ENCODE results near the gene KIF13A.
"Not testable (repeated sequence)": the region's sequence is repeated elsewhere in the genome, so short reads cannot be mapped to it uniquely, and the experiment has no call there.

The KIF13A gene

GRCh38 chr6:17957904-17958620 lies 29.4 kb downstream of the KIF13A start:
- H3K4me3 ChIP-seq (ENCODE audit: low read length in 2 of 2): no peak overlapping the region
- H3K36me3 ChIP-seq (ENCODE audit: control insufficient read depth in 2 of 2, insufficient read depth in 2 of 2, low read length in 2 of 2): peaks cover 0 to 5% of the 10 kb centered on the region in 2 donors
- H3K9me3 ChIP-seq (ENCODE audit: control insufficient read depth in 2 of 2, low read length in 2 of 2): no peaks in the 10 kb centered on the region
- no peak overlapping the region for H3K9ac ChIP-seq (ENCODE audit: low read depth in 1 of 2, low read length in 2 of 2)
- H3K27me3 ChIP-seq (ENCODE audit: control insufficient read depth in 2 of 2, insufficient read depth in 2 of 2, low read length in 2 of 2): no peaks in the 10 kb centered on the region
- H3K27ac ChIP-seq (ENCODE audit: low read depth in 2 of 2, low read length in 2 of 2): no peak overlapping the region
- peaks cover 0 to 5% of the 10 kb centered on the region in 2 donors for H3K4me1 ChIP-seq (ENCODE audit: control insufficient read depth in 2 of 2, insufficient read depth in 2 of 2, low read length in 2 of 2)

- Histone ChIP-seq H3K9me3 (ENCODE audit: control insufficient read depth in 2 of 2, low read length in 2 of 2) (no peaks in the 10 kb centered on the region), H3K4me3 (ENCODE audit: low read length in 2 of 2) (no peak overlapping the region), H3K36me3 (ENCODE audit: control insufficient read depth in 2 of 2, insufficient read depth in 2 of 2, low read length in 2 of 2) (peaks cover 0 to 5% of the 10 kb centered on the region in 2 donors), H3K4me1 (ENCODE audit: control insufficient read depth in 2 of 2, insufficient read depth in 2 of 2, low read length in 2 of 2) (peaks cover 0 to 4% of the 10 kb centered on the region in 2 donors), H3K27me3 (ENCODE audit: control insufficient read depth in 2 of 2, insufficient read depth in 2 of 2, low read length in 2 of 2) (no peaks in the 10 kb centered on the region), H3K27ac (ENCODE audit: low read depth in 2 of 2, low read length in 2 of 2) (no peak overlapping the region), H3K9ac (ENCODE audit: low read depth in 1 of 2, low read length in 2 of 2) (no peak overlapping the region)
Observed at GRCh38 chr6:17957498-17957897, 29.9 kb downstream of the KIF13A start.

GRCh38 chr6:17957086-17957485 lies 30.3 kb downstream of the KIF13A start:
- no peaks in the 10 kb centered on the region for H3K4me1 ChIP-seq (ENCODE audit: control insufficient read depth in 2 of 2, insufficient read depth in 2 of 2, low read length in 2 of 2)
- H3K36me3 ChIP-seq (ENCODE audit: control insufficient read depth in 2 of 2, insufficient read depth in 2 of 2, low read length in 2 of 2): peaks cover 0 to 2% of the 10 kb centered on the region in 2 donors
- no peak overlapping the region for H3K9ac ChIP-seq (ENCODE audit: low read depth in 1 of 2, low read length in 2 of 2)
- H3K27ac ChIP-seq (ENCODE audit: low read depth in 2 of 2, low read length in 2 of 2): no peak overlapping the region
- no peaks in the 10 kb centered on the region for H3K27me3 ChIP-seq (ENCODE audit: control insufficient read depth in 2 of 2, insufficient read depth in 2 of 2, low read length in 2 of 2)
- no peaks in the 10 kb centered on the region for H3K9me3 ChIP-seq (ENCODE audit: control insufficient read depth in 2 of 2, low read length in 2 of 2)
- H3K4me3 ChIP-seq (ENCODE audit: low read length in 2 of 2): no peak overlapping the region

- no peak overlapping the region for H3K27ac ChIP-seq (ENCODE audit: low read depth in 2 of 2, low read length in 2 of 2)
- H3K4me3 ChIP-seq (ENCODE audit: low read length in 2 of 2): no peak overlapping the region
- no peaks in the 10 kb centered on the region for H3K27me3 ChIP-seq (ENCODE audit: control insufficient read depth in 2 of 2, insufficient read depth in 2 of 2, low read length in 2 of 2)
- H3K36me3 ChIP-seq (ENCODE audit: control insufficient read depth in 2 of 2, insufficient read depth in 2 of 2, low read length in 2 of 2): peaks cover 0 to 2% of the 10 kb centered on the region in 2 donors
- H3K9ac ChIP-seq (ENCODE audit: low read depth in 1 of 2, low read length in 2 of 2): no peak overlapping the region
- no peaks in the 10 kb centered on the region for H3K4me1 ChIP-seq (ENCODE audit: control insufficient read depth in 2 of 2, insufficient read depth in 2 of 2, low read length in 2 of 2)
- no peaks in the 10 kb centered on the region for H3K9me3 ChIP-seq (ENCODE audit: control insufficient read depth in 2 of 2, low read length in 2 of 2)
Observed at GRCh38 chr6:17950095-17950494, 37.3 kb downstream of the KIF13A start.

- Histone ChIP-seq H3K27me3 (ENCODE audit: control insufficient read depth in 2 of 2, insufficient read depth in 2 of 2, low read length in 2 of 2) (no peaks in the 10 kb centered on the region), H3K9me3 (ENCODE audit: control insufficient read depth in 2 of 2, low read length in 2 of 2) (no peaks in the 10 kb centered on the region), H3K36me3 (ENCODE audit: control insufficient read depth in 2 of 2, insufficient read depth in 2 of 2, low read length in 2 of 2) (peaks cover 0 to 2% of the 10 kb centered on the region in 2 donors), H3K4me1 (ENCODE audit: control insufficient read depth in 2 of 2, insufficient read depth in 2 of 2, low read length in 2 of 2) (no peaks in the 10 kb centered on the region), H3K27ac (ENCODE audit: low read depth in 2 of 2, low read length in 2 of 2) (no peak overlapping the region), H3K4me3 (ENCODE audit: low read length in 2 of 2) (no peak overlapping the region), H3K9ac (ENCODE audit: low read depth in 1 of 2, low read length in 2 of 2) (no peak overlapping the region)
Observed at GRCh38 chr6:17949168-17949567, 38.3 kb downstream of the KIF13A start.

GRCh38 chr6:17948725-17949124 lies 38.7 kb downstream of the KIF13A start:
- Histone ChIP-seq H3K4me1 (ENCODE audit: control insufficient read depth in 2 of 2, insufficient read depth in 2 of 2, low read length in 2 of 2) (no peaks in the 10 kb centered on the region), H3K9me3 (ENCODE audit: control insufficient read depth in 2 of 2, low read length in 2 of 2) (no peaks in the 10 kb centered on the region), H3K36me3 (ENCODE audit: control insufficient read depth in 2 of 2, insufficient read depth in 2 of 2, low read length in 2 of 2) (peaks cover 0 to 2% of the 10 kb centered on the region in 2 donors), H3K4me3 (ENCODE audit: low read length in 2 of 2) (no peak overlapping the region), H3K27me3 (ENCODE audit: control insufficient read depth in 2 of 2, insufficient read depth in 2 of 2, low read length in 2 of 2) (no peaks in the 10 kb centered on the region), H3K27ac (ENCODE audit: low read depth in 2 of 2, low read length in 2 of 2) (no peak overlapping the region), H3K9ac (ENCODE audit: low read depth in 1 of 2, low read length in 2 of 2) (no peak overlapping the region)

- H3K9me3 ChIP-seq (ENCODE audit: control insufficient read depth in 2 of 2, low read length in 2 of 2); H3K9ac ChIP-seq (ENCODE audit: low read depth in 1 of 2, low read length in 2 of 2); H3K27me3 ChIP-seq (ENCODE audit: control insufficient read depth in 2 of 2, insufficient read depth in 2 of 2, low read length in 2 of 2); H3K4me1 ChIP-seq (ENCODE audit: control insufficient read depth in 2 of 2, insufficient read depth in 2 of 2, low read length in 2 of 2); H3K4me3 ChIP-seq (ENCODE audit: low read length in 2 of 2); H3K27ac ChIP-seq (ENCODE audit: low read depth in 2 of 2, low read length in 2 of 2); H3K36me3 ChIP-seq (ENCODE audit: control insufficient read depth in 2 of 2, insufficient read depth in 2 of 2, low read length in 2 of 2): not testable (repeated sequence)
Observed at GRCh38 chr6:17947574-17947973, 39.9 kb downstream of the KIF13A start.

GRCh38 chr6:17945575-17945974 lies 41.9 kb downstream of the KIF13A start:
- no peaks in the 10 kb centered on the region for H3K27me3 ChIP-seq (ENCODE audit: control insufficient read depth in 2 of 2, insufficient read depth in 2 of 2, low read length in 2 of 2)
- no peak overlapping the region for H3K27ac ChIP-seq (ENCODE audit: low read depth in 2 of 2, low read length in 2 of 2)
- no peaks in the 10 kb centered on the region for H3K9me3 ChIP-seq (ENCODE audit: control insufficient read depth in 2 of 2, low read length in 2 of 2)
- no peaks in the 10 kb centered on the region for H3K4me1 ChIP-seq (ENCODE audit: control insufficient read depth in 2 of 2, insufficient read depth in 2 of 2, low read length in 2 of 2)
- H3K9ac ChIP-seq (ENCODE audit: low read depth in 1 of 2, low read length in 2 of 2): no peak overlapping the region
- H3K36me3 ChIP-seq (ENCODE audit: control insufficient read depth in 2 of 2, insufficient read depth in 2 of 2, low read length in 2 of 2): no peaks in the 10 kb centered on the region
- H3K4me3 ChIP-seq (ENCODE audit: low read length in 2 of 2): no peak overlapping the region

- Histone ChIP-seq H3K27ac (ENCODE audit: low read depth in 2 of 2, low read length in 2 of 2) (no peak overlapping the region), H3K36me3 (ENCODE audit: control insufficient read depth in 2 of 2, insufficient read depth in 2 of 2, low read length in 2 of 2) (no peaks in the 10 kb centered on the region), H3K4me3 (ENCODE audit: low read length in 2 of 2) (no peak overlapping the region), H3K9me3 (ENCODE audit: control insufficient read depth in 2 of 2, low read length in 2 of 2) (no peaks in the 10 kb centered on the region), H3K4me1 (ENCODE audit: control insufficient read depth in 2 of 2, insufficient read depth in 2 of 2, low read length in 2 of 2) (no peaks in the 10 kb centered on the region), H3K9ac (ENCODE audit: low read depth in 1 of 2, low read length in 2 of 2) (no peak overlapping the region), H3K27me3 (ENCODE audit: control insufficient read depth in 2 of 2, insufficient read depth in 2 of 2, low read length in 2 of 2) (no peaks in the 10 kb centered on the region)
Observed at GRCh38 chr6:17945111-17945510, 42.3 kb downstream of the KIF13A start.

- Histone ChIP-seq H3K36me3 (ENCODE audit: control insufficient read depth in 2 of 2, insufficient read depth in 2 of 2, low read length in 2 of 2) (no peaks in the 10 kb centered on the region), H3K4me3 (ENCODE audit: low read length in 2 of 2) (no peak overlapping the region), H3K9ac (ENCODE audit: low read depth in 1 of 2, low read length in 2 of 2) (no peak overlapping the region), H3K27ac (ENCODE audit: low read depth in 2 of 2, low read length in 2 of 2) (no peak overlapping the region), H3K27me3 (ENCODE audit: control insufficient read depth in 2 of 2, insufficient read depth in 2 of 2, low read length in 2 of 2) (no peaks in the 10 kb centered on the region), H3K4me1 (ENCODE audit: control insufficient read depth in 2 of 2, insufficient read depth in 2 of 2, low read length in 2 of 2) (peaks cover 0 to 3% of the 10 kb centered on the region in 2 donors), H3K9me3 (ENCODE audit: control insufficient read depth in 2 of 2, low read length in 2 of 2) (no peaks in the 10 kb centered on the region)
Observed at GRCh38 chr6:17941318-17941717, 46.1 kb downstream of the KIF13A start.

All from mucosa of rectum (tissue), 2 donors.